ENCODE data around the gene MRRF.

Gene MRRF

DNA sequence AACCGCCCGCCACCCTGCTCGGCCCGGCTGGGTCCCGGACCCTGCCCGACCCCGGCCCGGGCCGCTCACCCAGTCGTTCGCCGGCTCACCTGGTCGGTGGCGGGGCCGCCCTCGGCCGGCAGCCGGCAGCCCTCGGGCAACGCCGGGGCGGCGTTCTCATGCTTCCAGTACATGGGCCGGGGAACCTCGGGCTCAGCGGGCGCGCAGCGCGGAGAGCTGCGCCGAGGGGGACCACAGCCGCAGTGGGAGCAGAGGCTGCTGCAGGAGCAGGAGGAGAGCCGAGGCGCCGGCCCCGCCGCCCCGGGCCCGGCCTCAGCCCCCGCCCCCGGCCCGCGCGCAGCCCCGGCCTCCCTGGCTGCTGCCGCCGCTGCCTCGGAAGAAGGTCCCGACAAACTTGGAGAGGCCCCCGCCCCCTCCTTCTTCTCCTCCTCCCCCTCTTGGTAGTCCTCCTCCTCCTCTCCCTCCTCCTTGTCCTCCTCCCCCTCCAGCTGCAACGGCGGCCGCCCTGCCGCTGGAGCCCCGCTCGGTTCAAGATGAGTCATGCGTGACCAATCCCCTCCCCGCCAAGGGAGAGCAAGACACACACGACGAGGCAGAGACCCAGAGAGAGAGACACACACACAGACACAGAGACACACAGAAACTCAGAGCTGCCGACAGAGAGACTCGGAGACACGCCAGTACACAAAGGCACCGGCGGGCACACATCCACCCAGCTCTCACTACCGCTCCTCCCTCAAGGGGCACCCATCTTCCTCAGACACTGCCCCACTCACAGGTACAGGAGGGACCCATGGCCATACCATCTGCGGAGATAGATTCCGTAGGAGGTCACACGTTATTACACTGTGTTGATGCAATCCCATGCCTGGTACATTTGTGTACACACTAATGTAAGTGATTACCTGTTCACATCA is 35.9 kb upstream of the MRRF start, which contains the start of gene LHX6:
Gene LHX6 (minus strand): TSS at position 390 of the 917 bp plus-strand sequence. CDS start 217 bp downstream, at position 173.
- no peak for DNase-seq (ENCODE audit: low spot score)

- DNase-seq (ENCODE audit: low spot score), result no peak
Observed at GRCh38 chr9:122229485-122229837, 35.2 kb upstream of the MRRF start.

GRCh38 chr9:122232796-122233306 is 31.8 kb upstream of the MRRF start:
- DNase-seq (ENCODE audit: low spot score), result no peak

- DNase-seq (ENCODE audit: low spot score), result no peak
Observed at GRCh38 chr9:122234022-122234748, 30.5 kb upstream of the MRRF start.

DNA sequence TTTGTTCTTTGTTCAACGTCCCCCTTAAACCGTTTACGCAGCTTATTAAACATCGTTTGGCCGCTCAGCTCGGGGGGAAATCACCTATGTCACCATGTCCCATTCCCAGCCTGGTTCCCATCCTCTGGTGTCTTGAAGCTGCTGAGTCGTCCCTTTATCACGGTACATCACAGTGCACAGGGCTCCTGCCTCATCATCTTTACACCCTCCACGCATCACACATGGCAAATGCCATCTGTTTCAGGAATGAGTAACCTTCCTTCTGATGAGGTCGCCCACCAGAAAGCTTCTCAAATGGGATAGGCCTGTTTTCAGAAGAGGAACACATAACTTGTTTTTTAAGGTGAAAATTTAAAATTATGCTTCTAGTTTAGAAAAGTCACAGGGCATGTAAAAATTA is 28.0 kb upstream of the MRRF start:
- no peak for DNase-seq (ENCODE audit: low spot score)

DNA sequence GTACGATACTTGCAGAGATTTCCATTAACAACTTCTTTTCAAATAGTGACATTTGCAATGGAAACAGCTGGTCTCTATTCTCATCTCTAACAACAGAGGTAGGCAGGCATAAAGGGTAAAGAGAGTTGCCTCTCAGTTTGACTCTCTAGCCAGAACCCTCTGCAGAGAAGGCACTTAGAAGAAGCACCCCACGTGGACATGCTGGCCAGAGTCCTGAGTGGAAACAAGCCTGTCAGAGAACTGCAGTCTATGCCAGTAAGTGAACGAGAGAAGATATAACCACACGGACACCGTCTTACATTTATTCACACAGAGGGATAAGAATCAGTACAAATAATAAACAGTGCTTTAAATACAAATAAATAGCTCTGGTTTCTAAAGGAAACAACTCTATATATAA is 25.0 kb upstream of the MRRF start:
- DNase-seq (ENCODE audit: low spot score), result no peak

- DNase-seq (ENCODE audit: low spot score), result no peak
Observed at GRCh38 chr9:122244349-122244748, 20.3 kb upstream of the MRRF start.

DNA sequence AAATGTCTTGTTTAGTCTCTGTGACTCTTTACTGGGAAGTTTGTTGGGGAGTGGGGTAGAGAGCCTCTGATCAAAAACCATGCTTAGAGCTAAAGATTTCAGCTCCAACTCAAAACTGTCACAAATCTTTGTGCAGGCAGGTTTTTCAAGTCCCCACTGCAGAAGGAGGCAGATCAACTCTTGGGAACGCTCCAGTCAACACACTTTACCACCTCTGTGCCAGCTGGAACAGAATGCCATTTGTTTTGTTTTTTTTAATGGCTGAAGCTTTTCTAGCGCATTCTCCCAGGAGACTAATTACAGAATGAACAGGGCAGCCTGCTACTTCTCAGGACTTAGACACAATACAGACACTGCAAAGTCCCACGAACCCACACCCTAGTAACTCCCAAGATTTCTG is 18.0 kb upstream of the MRRF start:
- no peak for DNase-seq (ENCODE audit: low spot score)

DNA sequence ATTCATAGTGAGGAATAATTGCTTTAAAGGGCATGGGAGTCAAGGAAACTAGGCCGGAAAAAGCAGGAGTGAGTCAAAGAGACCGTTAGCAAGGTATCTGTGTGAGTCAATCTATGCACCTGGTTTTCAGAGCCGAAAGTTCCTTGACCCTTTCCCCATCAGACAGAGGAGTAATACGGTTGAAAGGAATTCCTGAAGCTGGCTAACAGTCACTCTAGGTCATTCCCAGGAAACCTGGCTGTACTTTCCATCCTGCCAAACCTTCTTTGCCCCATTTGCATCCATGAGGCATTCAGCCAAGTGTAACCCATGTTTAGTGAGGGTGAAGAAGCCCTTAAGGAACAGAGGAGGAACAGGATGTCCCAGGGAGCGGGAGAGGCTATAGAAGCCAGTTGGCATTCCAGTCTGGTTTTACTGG is 16.2 kb upstream of the MRRF start:
- DNase-seq (ENCODE audit: low spot score), result no peak

- no peak for DNase-seq (ENCODE audit: low spot score)
Observed at GRCh38 chr9:122251351-122251750, 13.3 kb upstream of the MRRF start.

DNA sequence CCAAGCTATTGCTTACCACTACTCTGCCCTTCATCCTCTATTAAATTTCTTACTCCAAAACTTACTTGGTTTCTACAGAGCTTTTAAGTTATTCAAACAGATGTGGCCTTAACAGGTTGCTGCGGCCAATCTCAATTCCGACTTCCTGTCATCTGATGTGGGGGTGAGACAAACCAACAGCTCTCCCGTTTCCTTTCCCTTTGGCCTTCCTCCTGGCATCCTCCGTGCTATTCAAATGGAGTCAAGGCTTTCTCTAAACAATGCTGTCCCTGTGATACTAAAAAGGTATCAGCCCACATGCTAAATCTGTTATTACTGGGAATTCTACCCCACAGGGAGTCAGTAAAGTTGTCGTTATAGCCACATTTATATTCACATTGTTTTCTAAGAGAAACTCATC is 11.9 kb upstream of the MRRF start:
- no peak for DNase-seq (ENCODE audit: low spot score)

DNA sequence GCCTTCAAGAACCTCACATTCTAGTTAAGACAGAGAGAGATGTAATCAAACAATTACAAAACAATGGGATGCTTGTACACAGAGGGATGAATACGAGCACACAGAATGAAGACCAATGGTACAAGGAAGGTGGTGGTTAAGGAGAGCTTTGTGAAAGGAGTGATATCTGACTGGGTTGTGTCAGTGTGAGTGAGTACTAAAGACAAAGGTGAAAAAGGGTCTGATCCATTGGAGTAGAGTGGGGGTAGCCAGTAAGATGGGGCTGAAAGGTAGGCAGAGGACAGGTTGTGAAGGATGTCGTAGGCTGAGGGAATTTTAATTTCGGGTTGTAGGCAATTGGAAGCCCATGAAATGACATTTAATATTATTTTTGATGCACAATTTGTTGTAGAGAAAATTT is 9.9 kb upstream of the MRRF start:
- no peak for DNase-seq (ENCODE audit: low spot score)

- no peak for DNase-seq (ENCODE audit: low spot score)
Observed at GRCh38 chr9:122256206-122256605, 8.5 kb upstream of the MRRF start.

DNA sequence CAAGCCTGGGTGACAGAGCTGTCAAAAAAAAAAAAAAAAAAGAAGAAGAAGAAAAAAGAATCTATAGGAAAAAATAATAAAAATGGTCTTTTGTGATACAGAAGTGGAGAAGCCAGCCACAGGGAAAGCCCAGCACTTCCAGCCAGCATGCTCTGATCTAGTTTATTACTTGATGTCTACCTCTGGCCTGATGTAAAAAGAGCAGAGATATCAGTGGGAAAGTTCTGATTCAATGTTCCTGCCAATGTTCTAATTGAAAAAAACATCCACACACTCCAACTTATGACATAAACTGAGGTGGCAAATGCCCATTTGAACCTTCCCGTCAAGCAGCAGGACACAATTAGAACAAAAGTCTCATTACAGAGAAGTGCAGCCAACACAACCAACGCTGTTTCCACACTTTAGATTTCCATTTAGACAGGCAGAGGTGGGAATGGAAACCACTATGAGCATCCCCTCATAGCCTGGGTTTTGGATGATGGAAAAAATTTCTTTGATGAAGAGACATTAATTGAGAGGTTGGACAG is 5.7 kb upstream of the MRRF start:
- DNase-seq (ENCODE audit: low spot score), result no peak

GRCh38 chr9:122261469-122261881 is 3.2 kb upstream of the MRRF start:
- peak; percentile 60 for DNase-seq (ENCODE audit: low spot score)

DNA sequence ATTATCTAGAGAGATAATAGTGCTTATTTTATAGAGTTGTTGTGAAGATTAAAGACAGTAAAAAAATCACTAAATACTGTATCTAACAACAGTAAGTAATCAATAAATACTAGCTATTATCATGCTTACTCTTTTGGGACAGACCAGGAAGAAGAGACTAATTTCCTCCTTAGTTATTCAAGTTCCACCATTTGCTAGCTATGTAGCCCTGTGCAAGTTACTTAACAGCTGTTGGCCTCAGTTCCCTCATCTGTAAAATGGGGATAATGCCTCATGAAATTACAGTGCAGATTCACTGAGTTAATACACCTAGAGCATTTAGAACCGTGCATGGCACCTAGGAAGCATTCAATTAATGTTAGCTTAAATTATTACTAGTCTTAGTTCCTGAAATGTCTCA is 2.6 kb upstream of the MRRF start:
- no peak for DNase-seq (ENCODE audit: low spot score)

DNA sequence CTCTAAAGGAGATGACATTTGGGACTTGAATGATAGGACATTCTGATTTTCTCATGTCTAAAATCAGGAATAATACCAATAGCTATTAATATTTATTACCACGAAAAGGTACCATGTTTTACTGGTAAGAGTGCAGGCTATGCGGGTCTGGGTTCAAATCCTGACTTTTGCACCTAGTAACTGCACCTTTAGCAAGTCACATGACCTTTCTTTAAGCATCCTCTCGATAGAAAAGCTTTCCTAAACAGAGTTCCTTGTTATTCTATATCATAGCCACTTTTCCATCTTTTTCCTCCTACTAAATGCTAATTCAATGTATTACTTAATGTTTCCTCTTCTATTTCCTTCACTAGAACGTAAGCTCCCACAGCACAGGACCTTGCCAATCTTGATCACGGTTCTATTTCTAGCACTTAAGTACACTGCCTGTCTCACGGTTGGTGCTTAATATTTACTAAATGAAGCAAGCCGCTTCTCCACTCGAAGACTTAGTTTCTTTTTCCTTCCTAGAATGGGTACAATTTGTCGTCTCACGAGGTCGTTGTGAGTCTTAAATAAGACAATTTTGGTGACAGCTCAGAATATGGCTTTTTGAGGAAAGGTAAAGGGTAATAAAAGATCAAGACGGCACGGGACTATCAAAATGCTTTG is 858 bp upstream of the MRRF start:
- DNase-seq (ENCODE audit: low spot score), result no peak

DNA sequence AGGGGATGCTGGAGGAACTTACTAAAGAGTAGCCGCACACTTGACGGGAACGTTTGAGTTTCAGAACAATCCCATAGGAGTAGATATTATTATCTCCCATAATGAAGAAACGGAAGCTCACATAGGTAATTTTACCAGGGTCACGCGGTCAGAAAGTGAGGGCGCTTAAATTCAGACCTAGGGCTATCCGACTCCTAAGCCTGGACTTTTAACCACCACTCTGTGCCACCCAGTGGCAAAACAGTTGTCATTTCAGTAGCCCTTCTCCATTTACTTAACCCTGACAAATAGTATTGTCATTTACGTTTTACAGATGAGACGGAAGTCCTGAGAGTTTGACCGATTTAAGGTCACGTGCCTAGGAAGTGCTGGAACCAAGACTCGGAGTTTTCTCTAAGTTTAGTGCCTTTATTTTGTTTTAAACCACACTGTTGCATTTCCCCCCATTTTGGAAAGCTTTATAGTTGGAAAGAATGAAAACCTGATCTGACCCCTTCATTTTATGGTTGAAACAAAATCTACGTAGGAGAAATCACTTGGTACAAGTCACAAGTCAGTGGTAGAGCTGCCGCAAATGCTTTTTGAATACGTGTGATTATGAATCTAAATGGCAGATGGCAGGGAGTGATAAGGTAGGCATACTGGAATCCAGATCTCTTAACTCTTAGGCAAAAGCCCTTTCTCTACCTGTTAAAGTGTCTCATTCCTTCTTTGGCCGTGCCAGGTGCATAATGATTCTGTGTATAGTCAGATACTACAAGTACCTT is 650 bp downstream of the MRRF start:
- DNase-seq (ENCODE audit: low spot score), result no peak

DNA sequence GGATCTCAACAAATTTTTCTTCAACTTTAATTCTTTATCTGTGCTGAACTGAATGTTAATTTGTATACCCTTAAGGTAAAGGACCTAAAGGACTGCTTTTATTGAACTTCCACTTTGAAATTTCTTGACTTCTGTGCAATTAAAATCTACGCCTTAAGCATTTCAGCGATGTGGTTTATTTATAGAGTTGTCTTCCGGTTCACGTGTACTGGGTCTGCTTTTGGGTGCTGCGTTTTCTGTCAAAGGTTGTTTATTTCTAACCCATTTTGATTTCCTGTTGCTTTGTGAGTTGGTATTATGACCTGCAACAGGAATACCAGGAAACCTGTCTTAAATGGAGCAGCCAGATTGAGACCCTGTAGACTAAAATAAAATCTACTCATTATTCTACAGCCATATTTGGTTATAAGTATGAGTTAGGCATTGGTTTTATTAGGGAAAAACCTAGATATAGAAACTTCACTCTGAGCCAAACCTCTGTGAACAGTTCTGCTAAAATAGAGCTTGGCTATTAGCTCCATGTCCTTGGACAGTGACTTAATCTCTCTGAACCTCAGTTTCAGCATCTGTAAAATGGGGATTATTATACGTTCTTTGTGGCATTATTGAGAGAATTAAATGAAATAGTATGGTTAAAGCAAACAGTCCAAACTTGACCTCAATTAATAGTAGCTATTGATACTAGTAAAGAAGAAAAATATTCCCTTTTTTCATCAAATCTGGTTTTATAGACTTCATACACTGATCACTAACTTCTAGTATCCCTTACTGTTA is 3.5 kb downstream of the MRRF start:
- DNase-seq (ENCODE audit: low spot score), result no peak

GRCh38 chr9:122274055-122274454 is 9.4 kb downstream of the MRRF start:
- no peak for DNase-seq (ENCODE audit: low spot score)

- DNase-seq (ENCODE audit: low spot score), result no peak
Observed at GRCh38 chr9:122276096-122276495, 11.4 kb downstream of the MRRF start.

Measured in hematopoietic multipotent progenitor cell treated with erythropoietin and hydrocortisone succinate and interleukin-3 and kit ligand, for 17 days (in vitro differentiated cells).